GM18502 (cell line): ENCODE data around the gene LOXL4.

Experiments
- ATAC-seq: cut with Tn5 transposase; IDR thresholded peaks from one replicate; pipeline ENCODE4 v1.9.1; 2021; ENCODE audit warnings: mild to moderate bottlenecking; ENCODE audit not compliant: unreplicated experiment, poor library complexity

Gene LOXL4

GRCh38 chr10:98267894-98268693 lies at the start of gene LOXL4:
Gene LOXL4 (minus strand): TSS chr10:98268194. CDS start chr10:98263019, 5,175 bp downstream.
- ATAC-seq = peak; percentile 48

DNA sequence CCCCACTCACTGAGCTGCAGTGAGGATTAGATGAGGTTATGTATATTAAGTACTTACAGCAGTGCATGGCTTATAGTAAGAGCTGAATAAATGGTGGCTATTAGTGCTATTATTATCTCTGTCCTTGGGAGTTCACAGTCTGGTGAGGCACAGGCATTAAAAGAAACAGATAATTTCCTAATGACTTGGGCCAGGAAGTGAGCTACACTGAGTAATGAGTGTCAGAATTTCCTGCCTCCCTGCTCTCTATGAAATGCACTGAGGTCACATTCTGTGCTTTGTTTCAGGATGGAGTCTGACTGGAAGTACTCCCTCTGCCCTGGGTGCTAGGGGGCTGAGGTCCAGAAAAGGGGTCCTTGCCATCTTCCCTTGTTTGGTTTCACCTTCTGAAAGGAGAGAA lies 48.7 kb upstream of the LOXL4 start:
- ATAC-seq = no peak

DNA sequence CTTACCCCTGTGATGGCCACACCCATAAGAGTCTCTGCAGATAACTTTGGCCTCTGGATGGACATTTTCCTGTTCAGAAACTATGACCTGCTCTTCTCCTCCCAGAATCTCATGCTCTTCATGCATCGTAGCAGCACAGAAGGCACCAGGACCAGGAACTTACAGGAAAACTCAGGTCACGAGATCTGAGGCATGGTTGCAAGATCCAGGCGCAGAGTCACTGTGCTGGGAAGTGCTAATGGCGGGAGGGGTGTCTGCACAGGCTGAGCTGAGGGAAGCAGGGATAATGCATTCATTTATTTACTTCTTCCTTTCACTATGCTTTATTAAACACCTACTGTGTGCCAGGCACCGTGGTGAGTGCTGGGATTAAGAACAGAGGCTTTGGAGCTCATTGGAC lies 48.2 kb upstream of the LOXL4 start:
- ATAC-seq = no peak

GRCh38 chr10:98314532-98315284 lies 46.7 kb upstream of the LOXL4 start:
- ATAC-seq = no peak

DNA sequence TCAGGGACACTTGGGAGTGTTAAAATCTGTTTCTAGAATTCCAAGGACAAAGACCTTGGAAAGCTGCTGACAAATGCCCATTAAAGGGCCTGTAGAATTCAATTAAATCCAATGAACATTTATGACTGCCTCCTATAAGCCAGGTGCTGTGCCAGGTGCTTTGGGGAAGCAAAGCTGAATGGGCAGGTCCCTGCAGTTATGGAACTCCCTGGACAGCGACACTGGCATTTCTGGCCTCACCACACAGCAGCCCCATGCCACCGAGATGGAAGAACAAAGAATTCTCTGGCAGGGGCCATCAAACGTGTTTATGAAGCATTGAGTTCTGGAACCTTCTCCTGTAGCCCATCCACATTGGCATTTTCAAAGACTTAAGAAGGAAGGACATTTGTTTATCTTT lies 45.6 kb upstream of the LOXL4 start:
- no peak for ATAC-seq

DNA sequence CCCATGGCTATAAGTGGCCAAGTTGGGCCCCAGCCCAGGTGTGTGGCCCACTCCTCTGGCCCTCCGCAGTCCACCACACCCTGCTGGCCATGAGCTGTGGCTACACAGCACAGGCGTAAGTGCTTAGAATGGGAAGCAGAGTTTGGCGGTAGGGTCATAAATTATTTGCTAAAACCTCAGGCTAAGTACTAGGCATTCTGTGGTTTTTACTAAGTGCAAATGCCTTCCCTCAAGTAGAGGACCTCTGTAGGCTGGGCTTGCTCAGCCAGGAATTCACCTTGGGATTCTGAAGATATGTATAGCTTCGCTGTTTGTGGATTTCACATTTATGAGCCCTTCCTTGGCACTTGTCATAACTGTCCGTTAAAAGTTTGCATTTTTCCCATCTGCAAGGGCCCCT lies 44.8 kb upstream of the LOXL4 start:
- no peak for ATAC-seq

- no peak for ATAC-seq
Observed at GRCh38 chr10:98312349-98312748, 44.4 kb upstream of the LOXL4 start.

DNA sequence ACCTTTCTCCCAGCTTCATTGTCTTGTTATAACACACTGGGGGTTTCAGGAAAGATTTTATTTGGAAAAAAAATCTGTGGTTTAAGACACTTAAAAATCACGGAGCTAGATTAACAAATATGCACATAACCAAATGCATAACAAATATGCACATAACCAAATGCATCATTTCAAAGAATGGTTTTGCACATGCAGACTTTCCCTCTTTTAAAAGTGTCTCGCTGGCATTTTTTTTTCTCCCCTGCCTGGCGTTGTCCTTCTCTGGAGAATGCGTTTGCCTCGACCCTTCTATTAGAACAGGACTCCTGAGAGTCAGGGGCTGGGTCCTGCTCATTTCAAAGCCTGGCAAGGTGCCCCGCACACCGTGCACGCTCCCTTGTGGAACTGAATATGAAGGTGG lies 42.7 kb upstream of the LOXL4 start:
- ATAC-seq = no peak

GRCh38 chr10:98309366-98310355 lies 41.7 kb upstream of the LOXL4 start:
- ATAC-seq = no peak

DNA sequence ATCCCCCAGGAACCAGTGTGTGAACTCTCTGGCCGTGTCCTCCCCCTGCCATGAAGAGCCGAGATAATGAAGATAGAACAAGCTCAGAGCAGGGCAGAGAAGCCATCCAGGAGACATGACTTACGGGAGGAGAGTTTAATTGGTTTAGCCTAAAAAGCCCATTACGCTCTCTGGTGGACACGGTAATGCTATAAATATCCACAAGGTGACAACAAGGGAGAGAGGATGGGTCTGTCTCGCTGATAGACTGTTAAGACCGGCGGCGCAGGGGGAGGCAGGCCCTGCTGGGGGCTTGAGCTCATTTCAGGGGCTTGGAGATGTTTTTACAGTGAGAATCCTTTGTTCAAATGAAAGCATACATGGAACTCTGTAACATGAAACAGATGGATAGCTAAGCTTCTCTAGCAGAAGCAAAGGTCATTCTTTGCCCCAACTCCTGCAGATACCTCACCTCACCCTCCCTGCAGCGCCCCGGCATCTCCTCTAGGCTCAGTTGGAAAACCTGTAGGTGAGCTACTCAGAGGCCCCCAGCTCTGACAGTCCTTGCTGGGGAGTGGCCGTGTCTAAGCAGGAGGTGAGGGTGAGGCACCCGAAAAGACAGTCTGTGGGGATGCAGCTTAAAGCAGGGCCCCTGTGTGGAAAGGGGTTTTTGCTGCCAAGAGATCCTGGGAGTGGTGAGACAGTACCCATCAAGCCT lies 40.8 kb upstream of the LOXL4 start:
- no peak for ATAC-seq

- ATAC-seq = no peak
Observed at GRCh38 chr10:98307916-98308541, 40.0 kb upstream of the LOXL4 start.

DNA sequence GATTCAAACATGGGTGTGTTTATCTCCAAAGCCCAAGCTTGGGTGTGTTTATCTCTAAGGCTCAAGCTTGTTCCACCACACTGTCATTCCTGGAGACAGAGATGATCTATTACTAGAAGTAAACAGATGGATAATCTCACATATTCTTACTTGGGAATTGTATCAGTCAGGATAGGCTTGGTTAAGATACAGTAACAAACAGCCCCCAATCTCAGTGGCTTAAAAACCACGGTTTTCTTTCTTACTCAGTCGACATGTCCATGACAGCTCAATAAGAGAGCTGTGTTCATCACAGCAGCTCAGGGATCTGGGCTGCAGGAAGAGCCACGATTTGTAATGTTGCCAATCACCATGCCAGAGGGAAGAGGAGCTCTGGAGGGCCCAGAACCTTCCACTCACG lies 38.5 kb upstream of the LOXL4 start:
- ATAC-seq = no peak

GRCh38 chr10:98303569-98303968 lies 35.6 kb upstream of the LOXL4 start:
- no peak for ATAC-seq

- ATAC-seq = no peak
Observed at GRCh38 chr10:98302741-98303365, 34.9 kb upstream of the LOXL4 start.

DNA sequence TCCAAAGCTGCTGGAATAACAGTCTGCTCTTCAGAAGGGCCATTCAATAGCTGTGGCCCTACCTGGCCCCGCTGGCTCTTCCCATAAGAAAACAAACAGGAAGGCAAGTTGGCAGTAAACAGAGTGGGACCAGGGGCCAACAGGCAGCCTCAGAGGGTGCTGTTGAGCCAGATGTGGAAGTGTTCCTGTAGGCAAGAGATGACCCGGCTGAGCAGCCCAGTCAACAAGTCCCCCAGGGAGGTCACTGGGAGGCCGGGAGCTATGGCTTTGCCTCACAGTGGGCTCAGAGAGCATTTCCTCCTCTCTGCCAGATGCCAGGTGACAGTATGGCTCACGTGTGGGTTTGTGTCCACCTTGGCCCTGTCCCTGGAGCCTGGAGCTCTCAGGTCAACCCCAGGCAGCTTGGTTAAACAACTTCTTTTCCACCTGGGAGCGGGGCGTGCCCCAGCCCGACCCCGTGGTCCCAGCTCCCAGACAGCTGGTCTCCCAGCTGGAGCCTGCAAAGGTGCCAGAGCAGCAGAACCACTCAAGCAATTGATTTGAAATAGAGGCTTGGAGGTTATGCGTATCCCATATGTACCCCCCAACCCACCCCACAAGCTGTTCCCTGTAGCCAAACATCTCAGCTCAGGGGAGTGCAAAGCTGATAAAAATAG lies 33.8 kb upstream of the LOXL4 start:
- ATAC-seq = no peak

- ATAC-seq = no peak
Observed at GRCh38 chr10:98300526-98301229, 32.7 kb upstream of the LOXL4 start.

- no peak for ATAC-seq
Observed at GRCh38 chr10:98299341-98299740, 31.3 kb upstream of the LOXL4 start.

DNA sequence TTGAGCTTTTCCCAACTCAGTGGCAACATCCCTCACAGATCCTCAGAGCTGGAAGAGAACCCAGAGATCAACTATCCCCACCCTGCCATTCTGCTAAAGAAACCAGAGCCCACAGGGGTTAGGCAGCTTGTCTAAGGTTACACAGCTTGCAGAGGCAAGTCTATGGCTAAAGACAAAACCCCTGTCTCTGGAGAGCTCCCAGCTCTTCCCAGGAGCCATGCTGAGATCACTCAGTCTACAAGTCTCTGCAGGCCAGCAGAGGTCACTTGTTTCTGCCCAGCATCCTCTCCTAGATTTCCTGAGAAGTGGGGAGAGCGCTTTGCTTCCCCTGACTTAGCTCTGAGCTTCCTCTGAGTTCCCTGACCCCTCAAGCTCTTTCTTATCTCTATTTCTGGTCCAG lies 28.5 kb upstream of the LOXL4 start:
- no peak for ATAC-seq
